OCI-LY1 (cell line): Measurements from ENCODE around the gene FHOD3.

Experiments
- CTCF ChIP-seq: fragments of 200-600 bp; sonication (generic), shearing (Covaris generic); IDR thresholded peaks from 2 replicates; pipeline ENCODE4 v1.5.1; 2017; ENCODE audit warnings: mild to moderate bottlenecking, antibody characterized with exemption, low read length, moderate library complexity, mixed read lengths
- EZH2 ChIP-seq: fragments of 200-600 bp; sonication (generic), shearing (Covaris generic); IDR thresholded peaks from 2 replicates; pipeline ENCODE4 v1.8.0; 2017; ENCODE audit warnings: borderline replicate concordance, mixed run types, mild to moderate bottlenecking, antibody characterized with exemption, low read length, moderate library complexity, mixed read lengths

- no peak for TF ChIP-seq CTCF
- no peak for TF ChIP-seq EZH2
Measured at GRCh38 chr18:36256094-36256493, 41.4 kb upstream of the FHOD3 start.
